ENCODE results near the gene PIGV. TPM values are rescaled to one million over a fixed set of nuclear protein-coding genes. Genes with fewer than 3 reads are reported as not detected.
"Not testable (repeated sequence)": the region's sequence is repeated elsewhere in the genome, so short reads cannot be mapped to it uniquely, and the experiment has no call there.

The PIGV gene
- total RNA-seq, 2 experiments from 2014 or later: 27.3 to 31.6 TPM

DNA sequence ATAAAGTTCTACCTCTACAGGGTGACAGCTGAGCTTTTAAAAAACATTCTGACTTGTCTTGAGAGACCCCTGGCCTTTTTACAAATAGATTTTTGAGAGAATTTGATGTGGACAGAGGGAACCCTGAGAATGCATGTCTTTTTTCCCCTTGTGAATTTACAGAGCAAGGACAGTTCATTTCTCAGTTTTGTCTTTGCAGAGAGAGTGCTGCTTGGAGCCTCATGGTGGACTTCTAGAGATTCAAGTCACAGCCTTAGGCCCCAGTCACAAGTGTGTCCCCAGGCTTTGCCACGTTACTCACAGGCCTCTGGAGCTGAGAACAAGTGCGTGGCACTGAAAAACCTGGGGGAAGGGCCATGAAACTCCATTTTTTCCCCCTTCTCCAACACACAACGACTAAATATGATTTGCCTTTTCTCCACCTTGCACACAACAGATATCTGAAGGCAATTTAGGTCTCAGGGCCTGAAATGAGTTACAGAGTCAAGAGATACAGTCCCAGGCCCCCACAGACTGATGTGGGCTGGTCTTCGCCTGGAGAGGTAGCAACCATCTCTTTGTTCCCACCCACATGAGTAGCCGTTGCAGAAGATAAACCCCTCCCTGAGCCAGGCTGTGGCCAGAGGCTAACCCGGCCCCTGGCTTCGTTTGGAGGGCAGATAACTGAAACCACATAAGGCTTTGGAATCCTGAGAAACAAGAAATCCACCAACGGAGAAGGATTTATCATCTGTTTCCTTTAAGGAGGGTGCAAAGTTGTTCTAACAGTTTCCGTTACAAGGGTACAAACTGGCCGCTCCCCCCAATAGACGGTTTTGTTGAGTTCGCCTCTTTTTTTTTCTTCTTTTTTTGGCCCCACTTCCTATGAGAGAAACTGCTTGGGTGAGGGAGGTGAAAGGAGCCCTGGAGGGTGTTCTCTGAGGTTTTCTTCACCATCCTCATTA, 1.0 kb upstream of the PIGV start:
- ChIA-PET CTCF (interaction anchor here (0.5 to 5.7 kb wide), 7 partner anchors 9 to 186 kb away, joined by 3 to 76 read pairs (median 37); partner anchors contain the start of gene ARID1A), POLR2A (interaction anchor here (0.7 to 3.8 kb wide), 5 partner anchors 14 to 119 kb away, joined by 3 to 39 read pairs (median 3); no protein-coding TSS in a partner anchor)

DNA sequence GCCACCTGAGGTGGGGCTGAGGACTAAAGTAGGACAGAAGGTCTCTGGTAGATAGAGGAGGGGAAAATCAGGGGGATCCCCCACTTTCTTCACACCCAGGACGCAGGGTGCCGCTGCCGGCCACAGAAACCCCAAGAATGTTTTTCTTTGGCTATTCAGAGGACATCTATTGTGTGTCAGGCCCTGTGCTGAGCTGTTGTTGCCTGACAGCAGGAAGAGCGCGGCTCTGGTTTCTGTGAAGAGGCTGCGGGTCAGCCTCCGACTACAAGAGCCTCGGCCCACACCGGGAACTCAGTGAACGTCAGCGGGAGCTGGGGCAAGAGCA, 407 bp upstream of the PIGV start:
- POLR2A ChIA-PET: interaction anchor here (0.7 to 4.0 kb wide), 9 partner anchors 12 to 119 kb away, joined by 3 to 39 read pairs (median 6); no protein-coding TSS in a partner anchor
- CTCF ChIA-PET: interaction anchor here (1.0 to 5.7 kb wide), 7 partner anchors 11 to 248 kb away, joined by 3 to 76 read pairs (median 37); partner anchors contain the start of gene ARID1A

DNA sequence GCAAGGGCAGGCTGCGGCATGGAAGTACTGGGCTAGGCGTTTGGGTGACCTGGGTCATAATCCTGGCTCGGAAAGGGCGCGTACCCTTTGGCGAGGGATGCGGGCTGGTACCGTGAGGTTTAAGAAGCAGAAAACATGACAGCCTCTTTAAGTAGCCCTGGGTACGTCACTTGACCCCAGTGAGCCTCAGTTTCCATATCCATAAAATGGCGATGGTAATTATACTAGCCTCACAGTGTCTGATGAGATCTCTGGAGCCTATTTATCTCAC, 700 bp downstream of the PIGV start:
- CTCF ChIA-PET: interaction anchor here (0.6 to 5.7 kb wide), 27 partner anchors 9 to 288 kb away, joined by 3 to 76 read pairs (median 5); partner anchors contain the start of genes ARID1A and SFN
- POLR2A ChIA-PET: interaction anchor here (0.9 to 4.0 kb wide), 8 partner anchors 11 to 349 kb away, joined by 3 to 39 read pairs (median 8); no protein-coding TSS in a partner anchor

DNA sequence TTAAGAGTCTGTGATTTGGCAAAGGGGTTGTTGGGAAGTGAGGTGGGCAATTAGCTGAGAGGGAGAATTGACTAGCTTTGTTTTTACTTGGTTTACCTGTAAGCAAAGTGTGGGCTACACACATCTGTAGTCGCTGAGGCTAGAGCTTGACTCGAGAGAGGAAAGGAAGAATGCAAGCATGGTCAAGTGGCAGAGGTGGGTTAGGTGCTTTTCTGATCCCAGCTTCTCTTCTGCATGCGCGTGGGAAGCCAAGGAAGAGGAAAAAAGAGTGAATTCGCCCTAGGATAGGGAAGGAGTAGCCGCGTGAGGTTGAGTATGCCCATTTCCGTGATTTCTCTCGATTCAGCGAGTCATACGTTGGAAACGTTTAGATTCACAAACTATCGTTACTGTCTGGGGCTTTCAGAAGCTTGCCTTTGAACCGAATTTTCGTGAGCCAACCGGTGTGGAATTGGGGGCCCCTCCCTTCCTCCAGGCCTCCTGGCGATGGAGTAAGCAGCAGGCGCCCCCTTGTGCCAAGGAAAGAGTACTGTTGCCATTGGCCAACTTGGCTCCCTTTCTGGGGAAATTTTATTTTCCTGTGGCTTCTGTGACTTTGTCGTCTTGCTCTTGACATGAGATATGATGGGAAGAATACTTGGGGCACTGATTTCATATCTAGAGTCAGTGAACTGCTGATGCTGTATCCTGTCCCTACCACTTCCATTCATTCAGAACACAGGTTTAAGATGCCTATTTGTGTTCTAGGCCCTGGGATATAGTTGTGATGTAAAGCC, 1.3 kb downstream of the PIGV start:
- CTCF ChIA-PET: interaction anchor here (0.6 to 5.7 kb wide), 32 partner anchors 10 to 288 kb away, joined by 3 to 76 read pairs (median 4); partner anchors contain the start of genes ARID1A and SFN
- POLR2A ChIA-PET: interaction anchor here (0.6 to 4.0 kb wide), 11 partner anchors 11 to 349 kb away, joined by 3 to 39 read pairs (median 7); no protein-coding TSS in a partner anchor

DNA sequence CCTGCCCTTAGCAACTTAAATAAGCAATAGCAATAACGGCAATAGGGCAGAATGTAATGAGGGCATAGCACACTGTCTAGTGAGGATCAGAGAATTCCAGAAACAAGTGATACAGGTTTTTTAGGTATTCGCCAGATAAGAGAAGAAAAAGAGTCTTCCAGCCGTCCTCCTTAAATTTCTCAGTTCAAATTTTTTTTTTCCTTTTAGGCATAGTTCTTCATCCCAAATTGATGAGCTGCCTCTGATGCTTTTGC, 1.8 kb downstream of the PIGV start:
- CTCF ChIA-PET: interaction anchor here (0.6 to 5.7 kb wide), 21 partner anchors 8 to 289 kb away, joined by 3 to 76 read pairs (median 6); partner anchors contain the start of gene ARID1A

DNA sequence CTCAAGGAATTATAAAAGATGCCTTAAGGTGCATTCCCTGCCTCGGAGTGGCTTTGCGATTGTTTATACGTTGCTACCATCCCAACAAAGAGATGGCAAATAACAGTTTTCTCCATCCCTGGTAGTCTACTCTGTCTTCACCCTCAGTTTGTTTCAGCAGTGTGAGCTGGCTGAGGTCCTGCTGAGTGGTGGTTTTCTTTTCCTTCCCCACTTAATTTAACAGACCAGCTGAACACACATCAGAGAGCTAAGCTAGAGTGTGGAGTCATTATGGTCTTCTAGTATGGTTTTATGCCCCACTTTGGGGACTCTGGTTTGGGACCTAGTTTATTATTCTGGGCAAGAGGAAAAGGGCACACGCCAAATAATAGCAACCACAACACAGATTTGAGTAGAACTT, 2.2 kb downstream of the PIGV start:
- CTCF ChIA-PET: interaction anchor here (0.6 to 5.7 kb wide), 23 partner anchors 9 to 289 kb away, joined by 3 to 76 read pairs (median 6); partner anchors contain the start of gene ARID1A
- POLR2A ChIA-PET: interaction anchor here (0.7 to 4.0 kb wide), 9 partner anchors 10 to 289 kb away, joined by 3 to 39 read pairs (median 7); no protein-coding TSS in a partner anchor

More for the DNA sequence above, 1.8 kb downstream of the PIGV start:
- POLR2A ChIA-PET: interaction anchor here (0.6 to 4.0 kb wide), 8 partner anchors 10 to 289 kb away, joined by 3 to 39 read pairs (median 7); no protein-coding TSS in a partner anchor

DNA sequence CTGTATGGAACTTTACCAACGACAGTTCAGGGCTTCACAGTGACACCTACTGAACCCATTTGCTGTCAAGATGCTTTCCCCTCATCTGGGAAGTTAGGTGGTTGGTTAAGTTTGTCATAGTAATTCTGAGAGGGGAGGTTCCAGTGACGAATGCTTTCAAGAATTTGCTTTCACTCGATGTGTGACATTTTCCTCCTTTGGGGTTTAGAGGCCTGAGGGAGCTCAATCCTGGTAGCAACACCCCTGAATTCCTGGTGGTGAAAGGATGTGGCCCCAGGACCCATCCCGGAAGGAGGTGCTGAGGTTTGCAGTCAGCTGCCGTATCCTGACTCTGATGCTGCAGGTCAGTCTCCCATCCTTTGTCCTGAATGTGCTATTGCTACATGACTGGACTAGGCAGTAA, 2.8 kb downstream of the PIGV start:
- ChIA-PET CTCF (interaction anchor here (0.8 to 5.7 kb wide), 16 partner anchors 9 to 248 kb away, joined by 3 to 76 read pairs (median 6); no protein-coding TSS in a partner anchor), POLR2A (interaction anchor here (0.6 to 4.0 kb wide), 9 partner anchors 10 to 290 kb away, joined by 3 to 39 read pairs (median 5); no protein-coding TSS in a partner anchor)

DNA sequence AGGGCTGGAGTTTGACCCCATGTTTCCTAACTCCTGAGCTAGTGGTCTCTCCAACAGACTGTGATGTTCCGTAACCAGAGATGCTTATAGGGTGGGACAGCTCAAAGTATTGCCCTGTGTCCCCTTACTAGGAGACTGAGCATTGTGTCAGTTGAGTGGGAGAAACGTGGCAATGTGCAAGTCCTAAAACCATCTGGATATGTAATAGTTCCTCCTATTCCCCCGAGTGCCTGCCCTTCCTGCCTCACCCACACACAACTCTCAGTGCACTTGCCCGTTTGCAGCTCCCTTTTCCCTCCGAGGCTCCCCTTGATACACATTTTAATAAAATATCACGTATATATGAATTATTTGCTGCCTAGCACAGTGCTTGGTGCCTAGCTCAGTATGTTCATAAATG, 3.4 kb downstream of the PIGV start:
- ChIA-PET CTCF (interaction anchor here (0.6 to 5.7 kb wide), 9 partner anchors 9 to 209 kb away, joined by 3 to 76 read pairs (median 7); no protein-coding TSS in a partner anchor), POLR2A (interaction anchor here (0.6 to 4.0 kb wide), 5 partner anchors 9 to 189 kb away, joined by 3 to 35 read pairs (median 5); no protein-coding TSS in a partner anchor)

DNA sequence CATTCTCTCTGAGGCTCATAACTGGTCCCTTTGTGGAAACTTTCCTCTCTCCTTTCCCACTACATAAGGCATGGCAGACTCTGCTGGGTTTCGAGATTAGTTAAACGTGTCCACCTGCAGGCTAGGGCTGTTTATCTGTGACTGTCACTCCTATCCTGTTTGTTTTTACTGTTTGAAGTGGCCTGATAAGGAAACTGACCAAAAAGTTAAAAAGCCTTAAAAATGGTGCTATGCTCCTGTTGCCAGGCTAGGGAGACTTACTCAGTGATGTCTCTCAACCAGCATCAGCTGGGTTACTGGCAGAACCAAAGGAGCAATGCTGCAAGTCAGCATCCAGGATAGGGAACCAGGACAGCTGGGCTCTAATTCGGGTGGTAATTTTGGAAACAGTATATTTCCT, 3.9 kb downstream of the PIGV start:
- ChIA-PET POLR2A (interaction anchor here (1.6 to 2.0 kb wide), 3 partner anchors 8 to 190 kb away, joined by 4 to 23 read pairs (median 5); no protein-coding TSS in a partner anchor), CTCF (interaction anchor here (1.1 to 5.7 kb wide), 2 partner anchors 18 to 191 kb away, joined by 4 to 76 read pairs; no protein-coding TSS in a partner anchor)

DNA sequence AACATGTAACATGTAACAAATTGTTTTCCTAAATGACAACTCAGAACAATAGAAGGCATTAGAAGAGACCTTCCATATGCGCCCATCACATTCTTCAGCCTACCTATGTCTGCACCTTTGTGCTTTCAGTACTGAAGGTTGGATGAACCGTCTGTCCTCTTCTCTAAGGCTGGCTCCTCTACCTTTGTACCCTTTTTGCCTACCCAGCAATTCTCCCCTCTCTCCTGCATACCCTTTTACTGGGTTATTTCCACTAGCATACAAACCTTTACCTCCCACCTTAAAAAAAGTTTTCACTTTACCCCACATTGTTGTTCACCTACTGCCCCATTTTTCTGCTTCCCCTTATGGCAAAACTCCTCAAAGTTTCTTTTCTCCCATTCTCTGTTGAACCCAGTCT, 5.2 kb downstream of the PIGV start:
- ChIA-PET CTCF (no interaction called here), POLR2A (no interaction called here)

DNA sequence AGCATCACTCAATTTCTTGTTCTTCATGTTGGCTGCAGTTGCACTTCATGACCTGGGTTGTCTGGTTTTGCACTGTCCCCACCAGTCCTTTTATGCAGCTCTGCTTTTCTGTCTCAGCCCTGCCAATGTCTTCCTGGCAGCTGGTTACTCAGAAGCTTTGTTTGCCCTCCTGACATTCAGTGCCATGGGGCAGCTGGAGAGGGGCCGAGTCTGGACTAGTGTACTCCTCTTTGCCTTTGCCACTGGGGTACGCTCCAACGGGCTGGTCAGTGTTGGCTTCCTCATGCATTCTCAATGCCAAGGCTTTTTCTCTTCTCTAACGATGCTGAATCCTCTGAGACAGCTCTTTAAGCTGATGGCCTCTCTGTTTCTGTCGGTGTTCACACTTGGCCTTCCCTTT, 6.6 kb downstream of the PIGV start:
- CTCF ChIA-PET: interaction anchor here (1.1 to 1.2 kb wide), 2 partner anchors 16 to 294 kb away, joined by 3 read pairs; no protein-coding TSS in a partner anchor
- POLR2A ChIA-PET: no interaction called here

DNA sequence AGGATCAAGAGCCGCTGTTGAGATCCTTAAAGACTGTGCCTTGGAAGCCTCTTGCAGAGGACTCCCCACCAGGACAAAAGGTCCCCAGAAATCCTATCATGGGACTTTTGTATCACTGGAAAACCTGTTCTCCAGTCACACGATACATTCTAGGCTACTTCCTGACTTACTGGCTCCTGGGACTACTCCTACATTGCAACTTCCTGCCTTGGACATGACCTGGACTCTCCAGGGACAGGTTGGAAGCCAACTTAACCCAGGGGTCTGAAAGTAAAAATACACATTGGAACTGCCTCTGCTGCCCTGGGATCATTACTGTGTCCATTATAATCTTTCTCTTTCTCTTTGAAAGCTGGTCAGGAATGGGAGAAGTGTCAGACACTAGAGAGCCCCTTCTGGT, 9.9 kb downstream of the PIGV start:
- ChIA-PET CTCF (interaction anchor here (1.2 kb wide), 1 partner anchor 10 kb away, joined by 3 read pairs; the partner anchor contains the start of gene PIGV), POLR2A (no interaction called here)

DNA sequence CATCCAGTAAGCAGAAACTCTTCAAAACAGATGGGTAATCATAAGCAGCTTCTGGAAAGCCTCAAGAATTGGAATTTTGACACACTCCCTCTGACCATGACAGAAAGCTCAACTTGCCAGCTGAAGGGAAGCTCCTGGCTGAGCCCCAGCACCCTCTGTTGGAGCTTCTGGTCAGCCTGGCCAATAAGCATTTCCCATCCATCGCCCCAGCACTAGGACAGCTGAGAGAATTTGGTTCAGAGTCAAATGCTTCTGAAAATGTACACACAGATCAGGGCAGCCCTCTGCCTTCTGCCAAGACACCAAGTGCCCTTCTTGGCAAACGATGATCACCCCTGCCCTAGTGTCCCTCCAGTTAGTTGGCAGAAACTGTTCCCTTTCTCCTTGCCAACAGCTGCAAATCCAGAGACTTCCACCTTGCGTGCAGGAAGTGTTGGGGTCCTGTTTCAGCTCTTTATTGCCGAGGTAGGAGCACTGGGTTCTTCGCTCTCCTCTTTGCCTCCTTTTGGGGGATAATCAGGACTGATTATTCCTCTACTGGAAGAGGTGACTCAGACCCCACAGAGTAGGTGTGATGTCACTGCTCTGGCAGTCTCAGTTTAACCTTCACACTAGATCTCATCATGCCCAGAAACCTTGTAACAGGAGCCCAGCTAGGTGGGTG, 11.9 kb downstream of the PIGV start:
- ChIA-PET POLR2A (interaction anchor here (0.8 to 2.9 kb wide), 3 partner anchors 9 to 235 kb away, joined by 3 to 23 read pairs (median 6); partner anchors contain the start of gene PIGV), CTCF (interaction anchor here (0.8 to 3.3 kb wide), 9 partner anchors 10 to 298 kb away, joined by 3 to 38 read pairs (median 3); partner anchors contain the start of gene PIGV)

DNA sequence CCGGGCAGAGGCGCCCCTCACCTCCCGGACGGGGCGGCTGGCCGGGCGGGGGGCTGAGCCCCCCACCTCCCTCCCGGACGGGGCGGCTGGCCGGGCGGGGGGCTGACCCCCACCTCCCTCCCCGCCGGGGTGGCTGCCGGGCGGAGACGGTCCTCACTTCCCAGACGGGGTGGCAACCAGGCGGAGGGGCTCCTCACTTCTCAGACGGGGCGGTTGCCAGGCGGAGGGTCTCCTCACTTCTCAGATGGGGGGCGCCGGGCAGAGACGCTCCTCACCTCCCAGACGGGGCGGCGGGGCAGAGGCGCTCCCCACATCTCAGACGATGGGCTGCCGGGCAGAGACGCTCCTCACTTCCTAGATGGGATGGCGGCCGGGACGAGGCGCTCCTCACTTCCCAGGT, 16.2 kb downstream of the PIGV start:
- CTCF ChIA-PET, POLR2A ChIA-PET: not testable (repeated sequence)

DNA sequence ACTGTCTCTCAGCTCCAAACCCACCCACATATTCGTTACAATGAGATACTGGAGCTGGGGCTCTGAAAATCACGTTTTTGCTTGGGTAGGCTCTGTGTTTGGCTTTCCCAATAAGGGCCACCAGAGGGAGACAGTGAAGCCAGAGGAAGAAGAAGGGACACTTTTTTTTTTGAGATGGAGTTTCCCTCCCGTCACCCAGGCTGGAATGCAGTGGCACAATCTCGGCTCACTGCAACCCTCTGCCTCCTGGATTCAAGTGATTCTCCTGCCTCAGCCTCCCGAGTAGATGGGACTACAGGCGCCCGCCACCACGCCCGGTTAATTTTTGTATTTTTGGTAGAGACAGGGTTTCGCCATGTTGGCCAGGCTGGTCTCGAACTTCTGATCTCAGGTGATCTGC, 22.4 kb downstream of the PIGV start:
- POLR2A ChIA-PET: not testable (repeated sequence)
- CTCF ChIA-PET: interaction anchor here (0.6 to 3.4 kb wide), 16 partner anchors 9 to 211 kb away, joined by 3 to 16 read pairs (median 4); partner anchors contain the start of genes SFN and ZDHHC18

DNA sequence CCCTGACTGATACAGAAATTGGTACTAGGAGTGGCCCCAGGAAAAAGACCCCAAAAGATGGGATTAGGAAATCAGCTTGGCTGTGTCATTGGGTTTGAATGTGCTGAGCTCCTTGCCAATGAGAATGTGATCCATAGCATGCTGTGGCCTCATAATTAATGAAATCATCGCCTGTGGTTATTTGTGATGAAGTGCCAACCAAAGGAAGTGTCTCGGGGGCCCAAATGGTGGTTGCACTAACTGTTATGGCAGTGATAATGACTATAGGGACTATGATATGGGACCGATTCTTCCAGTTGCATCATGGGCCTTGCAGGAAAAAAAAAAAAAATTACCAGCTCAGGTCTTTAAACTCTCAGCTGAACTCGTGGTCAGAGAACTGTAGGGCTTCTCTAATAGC, 23.3 kb downstream of the PIGV start:
- CTCF ChIA-PET: interaction anchor here (0.6 to 3.4 kb wide), 16 partner anchors 9 to 309 kb away, joined by 3 to 16 read pairs (median 4); partner anchors contain the start of genes SFN and ZDHHC18
- POLR2A ChIA-PET: interaction anchor here (0.5 kb wide), 1 partner anchor 344 kb away, joined by 13 read pairs; the partner anchor contains the start of gene SLC9A1

DNA sequence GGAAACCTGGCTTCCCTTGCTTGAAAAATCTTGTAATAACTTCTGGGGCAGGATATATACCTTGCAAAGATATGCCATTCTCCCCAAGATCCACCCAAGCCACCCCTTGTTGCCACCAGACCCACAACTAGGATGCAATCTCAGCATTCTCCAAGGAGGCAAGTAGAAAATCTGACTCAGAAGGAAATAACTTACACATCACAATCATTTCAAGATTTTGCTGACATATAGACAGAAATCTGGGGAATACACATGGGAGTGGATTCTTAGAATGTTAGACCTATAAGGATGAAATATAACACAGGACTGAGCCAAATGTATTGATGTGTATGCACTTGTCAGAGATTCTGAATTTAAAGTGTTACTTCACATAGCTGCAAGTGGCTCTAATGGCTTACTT, 24.0 kb downstream of the PIGV start:
- POLR2A ChIA-PET: no interaction called here
- CTCF ChIA-PET: interaction anchor here (0.6 to 3.4 kb wide), 16 partner anchors 8 to 309 kb away, joined by 3 to 16 read pairs (median 4); partner anchors contain the start of gene SFN

DNA sequence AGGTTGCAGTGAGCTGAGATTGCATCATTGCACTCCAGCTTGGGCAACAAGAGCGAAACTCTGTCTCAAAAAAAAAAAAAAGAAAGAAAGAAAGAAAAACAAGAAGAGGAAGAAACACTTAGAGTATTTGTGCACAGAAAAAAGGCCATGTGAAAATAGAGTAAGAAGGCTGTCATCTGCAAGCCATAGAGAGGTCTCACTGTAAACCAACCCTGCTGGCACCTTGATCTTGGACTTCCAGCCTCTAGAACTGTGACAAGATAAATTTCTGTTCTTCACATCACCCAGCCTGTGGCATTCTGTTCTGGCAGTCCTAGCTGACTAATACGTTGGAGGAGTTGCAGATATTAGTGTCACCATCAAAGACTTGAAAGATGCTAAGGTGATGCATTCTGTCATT, 26.6 kb downstream of the PIGV start:
- ChIA-PET CTCF (no interaction called here), POLR2A (no interaction called here)

Measured in activated CD8-positive, alpha-beta memory T cell treated with anti-CD3 and anti-CD28 coated beads for 36 hours (primary cell).